K562 (cell line): Measurements from ENCODE around the gene KCNMB2. TPM values are rescaled to one million over a fixed set of nuclear protein-coding genes. Genes with fewer than 3 reads are reported as not detected.

Source experiments
- ATAC-seq: fragments of 200-7000 bp; cut with Tn5 transposase; 3 replicates; pipeline ENCODE4 v1.9.1; 2020; ENCODE audit warnings: moderate library complexity
- BruUV-seq: library from RNA; stranded (reverse); fragments of 400-500 nt; replicated peaks from 2 replicates; lab custom pipeline; 2021; lab: Mats Ljungman, UMichigan
- CTCF ChIA-PET: fragments of 300-600 bp; formaldehyde crosslinking; extraction: SDS; loops from one replicate; lab custom pipeline; 2021; ENCODE audit warnings: low intra/inter-chr PET ratio; lab: Yijun Ruan, JAX
- POLR2A ChIA-PET: fragments of 300-600, 350-650 bp; sonication (Branson Sonifier 250); formaldehyde crosslinking; extraction: SDS; loops from one replicate; lab custom pipeline; 2021; ENCODE audit warnings: antibody characterized with exemption, inconsistent platforms; lab: Yijun Ruan, JAX
- DNase-seq, 4 experiments: peaks; one replicate each; pipeline versions ENCODE4 v3.0.0 to v3.0.0-alpha.2; 2011 to 2018; ENCODE audit warnings: low spot score in 3 of 4, mixed read lengths in 3 of 4; ENCODE audit errors: extremely low read depth in 1 of 4
- FAIRE-seq: peaks from 2 replicates; lab custom pipeline; 2011; peaks lifted over from hg19 to GRCh38; lab: Jason Lieb, UNC
- H2AFZ ChIP-seq: 2 replicates; pipeline ENCODE4 v1.6.0; 2011; ENCODE audit warnings: low read depth, low read length, control low read depth, inconsistent platforms
- H3K27ac ChIP-seq: fragments of 200-600 bp; 3 replicates; pipeline ENCODE4 v1.8.0; 2011; ENCODE audit warnings: low read depth, mild to moderate bottlenecking, control low read depth, inconsistent platforms, low read length, moderate library complexity, mixed read lengths; ENCODE audit errors: extremely low read depth
- H3K27me3 ChIP-seq, 2 experiments: fragments of 300-600 bp in 1 of 2; 2 replicates in 1 of 2; 3 replicates in 1 of 2; pipeline versions ENCODE4 v1.6.0 to v1.8.0; 2011; ENCODE audit warnings: inconsistent platforms in 2 of 2, low read length in 2 of 2, mild to moderate bottlenecking in 1 of 2, mixed read lengths in 1 of 2, moderate library complexity in 1 of 2; ENCODE audit not compliant: control insufficient read depth in 2 of 2, insufficient read depth in 2 of 2
- H3K36me3 ChIP-seq: fragments of 300-600 bp; 3 replicates; pipeline ENCODE4 v1.8.0; 2011; ENCODE audit warnings: mild to moderate bottlenecking, low read length, inconsistent platforms; ENCODE audit not compliant: control insufficient read depth, insufficient read depth
- H3K4me1 ChIP-seq, 2 experiments: fragments of 200-600 bp in 1 of 2; replicated peaks in 1 of 2; 2 replicates in 1 of 2; 3 replicates in 1 of 2; pipeline versions ENCODE4 v1.5.1 to v1.8.0; 2011; ENCODE audit warnings: inconsistent platforms in 2 of 2, low read length in 2 of 2, mild to moderate bottlenecking in 1 of 2, mixed read lengths in 1 of 2, moderate library complexity in 1 of 2; ENCODE audit not compliant: control insufficient read depth in 2 of 2, insufficient read depth in 2 of 2
- H3K4me2 ChIP-seq: 2 replicates; pipeline ENCODE4 v1.6.1; 2011; ENCODE audit warnings: low read length, control low read depth, inconsistent platforms, mixed read lengths; ENCODE audit not compliant: insufficient read depth
- H3K4me3 ChIP-seq: fragments of 200-600 bp; sonication (generic), shearing (Covaris generic); 2 replicates; pipeline ENCODE4 v1.5.1; 2016; ENCODE audit warnings: control low read depth, inconsistent platforms
- H3K79me2 ChIP-seq: fragments of 200-600 bp; 3 replicates; pipeline ENCODE4 v1.8.0; 2011; ENCODE audit warnings: low read length, inconsistent platforms; ENCODE audit not compliant: control insufficient read depth, insufficient read depth
- H3K9ac ChIP-seq, 2 experiments: 2 replicates each; pipeline versions ENCODE4 v1.6.0 to v1.6.1; 2011; ENCODE audit warnings: low read depth in 2 of 2, low read length in 2 of 2, control low read depth in 1 of 2, inconsistent platforms in 1 of 2, mild to moderate bottlenecking in 1 of 2, mixed read lengths in 1 of 2; ENCODE audit not compliant: insufficient read depth in 1 of 2
- H3K9me1 ChIP-seq: one replicate; pipeline ENCODE4 v1.6.0; 2011; ENCODE audit warnings: inconsistent platforms, mild to moderate bottlenecking, low read length, moderate library complexity; ENCODE audit not compliant: control insufficient read depth, insufficient read depth
- H3K9me3 ChIP-seq: replicated peaks from 2 replicates; pipeline ENCODE4 v1.5.1; 2011; ENCODE audit warnings: low read depth, low read length, inconsistent platforms; ENCODE audit not compliant: control insufficient read depth, insufficient read depth
- H4K20me1 ChIP-seq: replicated peaks from 2 replicates; pipeline ENCODE4 v1.6.1; 2011; ENCODE audit warnings: low read length, inconsistent platforms, mixed read lengths; ENCODE audit not compliant: control insufficient read depth, insufficient read depth
- CBX3 ChIP-seq, 2 experiments: IDR thresholded peaks; 1 replicate in 1 of 2; 2 replicates in 1 of 2; pipeline ENCODE4 v1.6.1; 2012; ENCODE audit warnings: inconsistent platforms in 2 of 2, low read length in 2 of 2, borderline replicate concordance in 1 of 2, control low read depth in 1 of 2
- ILK ChIP-seq: fragments of 450-650 bp; IDR thresholded peaks from 2 replicates; pipeline ENCODE4 v1.6.1; 2016; ENCODE audit warnings: missing genetic modification characterization, low read depth, mild to moderate bottlenecking, missing compliant biosample characterization, moderate library complexity, borderline replicate concordance
- POLR2H ChIP-seq: IDR thresholded peaks from 2 replicates; pipeline ENCODE4 v1.6.1; 2016; ENCODE audit warnings: missing genetic modification characterization, low read depth, mild to moderate bottlenecking, control low read depth, missing compliant biosample characterization, moderate library complexity
- U2AF2 ChIP-seq: fragments of 200-400 bp; formaldehyde crosslinking; optimal IDR thresholded peaks from 2 replicates; pipeline ENCODE3; 2017; ENCODE audit warnings: low read depth, mild to moderate bottlenecking, low read length
- ZC3H8 ChIP-seq: fragments of 450-650 bp; IDR thresholded peaks from 2 replicates; pipeline ENCODE4 v1.6.1; 2017
- ZNF384 ChIP-seq: IDR thresholded peaks from 2 replicates; pipeline ENCODE4 v1.6.1; 2012; ENCODE audit warnings: low read depth, low read length, improper control_type of control experiment
- WGBS: fragments of 100-300 bp; shearing (Covaris generic); methylation state at CpG from one replicate; pipeline ENCODE4 v1.1.6; 2016; ENCODE audit warnings: low coverage, mixed read lengths; ENCODE audit not compliant: insufficient coverage; ENCODE audit errors: missing lambda C conversion rate; 5-methylcytosine and 5-hydroxymethylcytosine counted together
- in situ Hi-C: fragments of 300-500 bp; cut with MboI; formaldehyde crosslinking; loops from 4 replicates; pipeline ENCODE4 v1.15.0; 2018; ENCODE audit warnings: inconsistent platforms, mixed read lengths
- intact Hi-C: fragments of 100-400 bp; cut with micrococcal nuclease; formaldehyde crosslinking; loops from 2 replicates; pipeline ENCODE4 v1.14.2; 2022
- polyA plus RNA-seq, 8 experiments: library from polyadenylated mRNA; depleted of rRNA in 4 of 8; stranded (reverse) in 5 of 8; unstranded in 3 of 8; fragments of >200 nt; fragmentation: Nextera tagmentation in 2 of 8; fragmentation: Illumina TruSeq in 1 of 8; extraction: Ambion mirVana in 2 of 8; extraction: Trizol in 1 of 8; gene quantifications; 2 replicates each; pipeline versions ENCODE4 v1.2.1 to v1.2.3, GENCODE V29; 2011 to 2014; ENCODE audit warnings: inconsistent platforms in 1 of 8, missing spikeins in 1 of 8
- total RNA-seq, 7 experiments: library from RNA; depleted of rRNA in 6 of 7; stranded (reverse); fragments of >200 nt in 6 of 7; fragmentation: Illumina TruSeq in 2 of 7; extraction: Trizol in 2 of 7; gene quantifications; 2 replicates each; pipeline versions ENCODE4 v1.2.1 to v1.2.3, GENCODE V29; 2011 to 2021; ENCODE audit warnings: low replicate concordance in 1 of 7
- TF ChIP-seq, protein P1 (sequence below): fragments of 250-450 bp; sonication (Bioruptor Pico); IDR thresholded peaks from 2 replicates; pipeline ENCODE4 v1.8.0; 2021; ENCODE audit warnings: mild to moderate bottlenecking, moderate library complexity
- TF ChIP-seq, protein P2 (sequence below), 2 experiments: fragments of 450-650 bp; formaldehyde crosslinking in 1 of 2; IDR thresholded peaks; 2 replicates each; pipeline versions ENCODE4 v1.4.0 to v1.6.1; 2014 to 2020; ENCODE audit warnings: mild to moderate bottlenecking in 2 of 2, borderline replicate concordance in 1 of 2, low read depth in 1 of 2
- TF ChIP-seq, protein P3 (sequence below): sonication (generic); formaldehyde crosslinking; IDR thresholded peaks from 2 replicates; pipeline ENCODE4 v1.8.1; 2023; ENCODE audit warnings: mild to moderate bottlenecking, missing genetic modification reagents

KCNMB2 gene
- total and polyA plus RNA-seq, 9 of the 15 experiments (the other 6 are each of a cell fraction or from before 2014, with no cell fraction given), result 0.04 to 0.15 TPM; not detected in 7

DNA sequence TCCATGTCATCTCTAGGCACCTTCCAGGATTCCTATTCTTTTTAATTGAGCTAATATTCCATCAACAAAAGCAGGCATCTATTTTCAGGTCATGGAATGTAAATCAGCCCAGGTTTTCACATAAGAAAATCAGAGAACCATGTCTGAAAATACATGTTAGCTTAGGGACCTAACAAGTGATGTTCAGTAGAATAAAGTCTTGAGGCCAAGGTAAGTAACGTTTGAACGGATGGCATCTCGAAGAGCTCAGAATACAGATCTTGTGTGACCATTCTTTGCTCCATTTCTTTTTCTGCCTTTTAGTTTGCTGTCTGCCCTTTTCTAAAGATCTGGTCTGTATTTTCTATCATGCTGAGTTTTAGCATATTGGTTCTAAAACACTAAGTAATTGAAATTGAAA lies 16.5 kb upstream of the KCNMB2 start:
- Histone ChIP-seq H4K20me1 (no peaks in the 10 kb centered on the region), H3K79me2 (no peaks in the 10 kb centered on the region), H3K9me1 (no peaks in the 10 kb centered on the region), H3K9me3 (no peaks in the 10 kb centered on the region)
- POLR2A ChIA-PET, result no interaction called here
- TF ChIP-seq, protein P1, sequence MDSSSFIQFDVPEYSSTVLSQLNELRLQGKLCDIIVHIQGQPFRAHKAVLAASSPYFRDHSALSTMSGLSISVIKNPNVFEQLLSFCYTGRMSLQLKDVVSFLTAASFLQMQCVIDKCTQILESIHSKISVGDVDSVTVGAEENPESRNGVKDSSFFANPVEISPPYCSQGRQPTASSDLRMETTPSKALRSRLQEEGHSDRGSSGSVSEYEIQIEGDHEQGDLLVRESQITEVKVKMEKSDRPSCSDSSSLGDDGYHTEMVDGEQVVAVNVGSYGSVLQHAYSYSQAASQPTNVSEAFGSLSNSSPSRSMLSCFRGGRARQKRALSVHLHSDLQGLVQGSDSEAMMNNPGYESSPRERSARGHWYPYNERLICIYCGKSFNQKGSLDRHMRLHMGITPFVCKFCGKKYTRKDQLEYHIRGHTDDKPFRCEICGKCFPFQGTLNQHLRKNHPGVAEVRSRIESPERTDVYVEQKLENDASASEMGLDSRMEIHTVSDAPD (CRISPR knock-in tag), result no peak
- TF ChIP-seq ZC3H8 (no peak), CBX3 (IDR thresholded peaks at IDR 0.05; ENCODE audit: borderline replicate concordance in 1 of 2, low read length in 2 of 2) (no peak), POLR2H (tag) (no peak), ILK (tag) (no peak), U2AF2 (no peak), ZNF384 (no peak)
- TF ChIP-seq, protein P2, sequence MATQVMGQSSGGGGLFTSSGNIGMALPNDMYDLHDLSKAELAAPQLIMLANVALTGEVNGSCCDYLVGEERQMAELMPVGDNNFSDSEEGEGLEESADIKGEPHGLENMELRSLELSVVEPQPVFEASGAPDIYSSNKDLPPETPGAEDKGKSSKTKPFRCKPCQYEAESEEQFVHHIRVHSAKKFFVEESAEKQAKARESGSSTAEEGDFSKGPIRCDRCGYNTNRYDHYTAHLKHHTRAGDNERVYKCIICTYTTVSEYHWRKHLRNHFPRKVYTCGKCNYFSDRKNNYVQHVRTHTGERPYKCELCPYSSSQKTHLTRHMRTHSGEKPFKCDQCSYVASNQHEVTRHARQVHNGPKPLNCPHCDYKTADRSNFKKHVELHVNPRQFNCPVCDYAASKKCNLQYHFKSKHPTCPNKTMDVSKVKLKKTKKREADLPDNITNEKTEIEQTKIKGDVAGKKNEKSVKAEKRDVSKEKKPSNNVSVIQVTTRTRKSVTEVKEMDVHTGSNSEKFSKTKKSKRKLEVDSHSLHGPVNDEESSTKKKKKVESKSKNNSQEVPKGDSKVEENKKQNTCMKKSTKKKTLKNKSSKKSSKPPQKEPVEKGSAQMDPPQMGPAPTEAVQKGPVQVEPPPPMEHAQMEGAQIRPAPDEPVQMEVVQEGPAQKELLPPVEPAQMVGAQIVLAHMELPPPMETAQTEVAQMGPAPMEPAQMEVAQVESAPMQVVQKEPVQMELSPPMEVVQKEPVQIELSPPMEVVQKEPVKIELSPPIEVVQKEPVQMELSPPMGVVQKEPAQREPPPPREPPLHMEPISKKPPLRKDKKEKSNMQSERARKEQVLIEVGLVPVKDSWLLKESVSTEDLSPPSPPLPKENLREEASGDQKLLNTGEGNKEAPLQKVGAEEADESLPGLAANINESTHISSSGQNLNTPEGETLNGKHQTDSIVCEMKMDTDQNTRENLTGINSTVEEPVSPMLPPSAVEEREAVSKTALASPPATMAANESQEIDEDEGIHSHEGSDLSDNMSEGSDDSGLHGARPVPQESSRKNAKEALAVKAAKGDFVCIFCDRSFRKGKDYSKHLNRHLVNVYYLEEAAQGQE (IDR thresholded peaks at IDR 0.05; ENCODE audit: borderline replicate concordance), result no peak
- TF ChIP-seq, protein P2 (CRISPR knock-in tag; IDR thresholded peaks at IDR 0.05; ENCODE audit: low read depth), result no peak
- TF ChIP-seq, protein P3, sequence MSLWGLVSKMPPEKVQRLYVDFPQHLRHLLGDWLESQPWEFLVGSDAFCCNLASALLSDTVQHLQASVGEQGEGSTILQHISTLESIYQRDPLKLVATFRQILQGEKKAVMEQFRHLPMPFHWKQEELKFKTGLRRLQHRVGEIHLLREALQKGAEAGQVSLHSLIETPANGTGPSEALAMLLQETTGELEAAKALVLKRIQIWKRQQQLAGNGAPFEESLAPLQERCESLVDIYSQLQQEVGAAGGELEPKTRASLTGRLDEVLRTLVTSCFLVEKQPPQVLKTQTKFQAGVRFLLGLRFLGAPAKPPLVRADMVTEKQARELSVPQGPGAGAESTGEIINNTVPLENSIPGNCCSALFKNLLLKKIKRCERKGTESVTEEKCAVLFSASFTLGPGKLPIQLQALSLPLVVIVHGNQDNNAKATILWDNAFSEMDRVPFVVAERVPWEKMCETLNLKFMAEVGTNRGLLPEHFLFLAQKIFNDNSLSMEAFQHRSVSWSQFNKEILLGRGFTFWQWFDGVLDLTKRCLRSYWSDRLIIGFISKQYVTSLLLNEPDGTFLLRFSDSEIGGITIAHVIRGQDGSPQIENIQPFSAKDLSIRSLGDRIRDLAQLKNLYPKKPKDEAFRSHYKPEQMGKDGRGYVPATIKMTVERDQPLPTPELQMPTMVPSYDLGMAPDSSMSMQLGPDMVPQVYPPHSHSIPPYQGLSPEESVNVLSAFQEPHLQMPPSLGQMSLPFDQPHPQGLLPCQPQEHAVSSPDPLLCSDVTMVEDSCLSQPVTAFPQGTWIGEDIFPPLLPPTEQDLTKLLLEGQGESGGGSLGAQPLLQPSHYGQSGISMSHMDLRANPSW (CRISPR knock-in tag), result no peak
- TF ChIP-seq, all 486 proteins: peak for 0
- in situ Hi-C loops (no loop called here), intact Hi-C loops (no loop called here)
- FAIRE-seq (no peak), DNase-seq (no peak), ATAC-seq (no peak)
- no peak overlapping the region for H3K4me2 ChIP-seq
- H3K4me1 ChIP-seq, result no peaks in the 10 kb centered on the region
- BruUV-seq, result no TSS peak
- H3K9ac ChIP-seq, result no peak overlapping the region
- H2AFZ ChIP-seq, result no peak overlapping the region
- 0% methylated on average over 3 of the region's 3 CpGs for WGBS
- no peaks in the 10 kb centered on the region for H3K36me3 ChIP-seq
- CTCF ChIA-PET, result no interaction called here
- no peak overlapping the region for H3K27ac ChIP-seq
- no peak overlapping the region for H3K4me3 ChIP-seq
- no peaks in the 10 kb centered on the region for H3K27me3 ChIP-seq
